ENCODE measurements around the gene ARHGEF10L.

The ARHGEF10L gene

DNA sequence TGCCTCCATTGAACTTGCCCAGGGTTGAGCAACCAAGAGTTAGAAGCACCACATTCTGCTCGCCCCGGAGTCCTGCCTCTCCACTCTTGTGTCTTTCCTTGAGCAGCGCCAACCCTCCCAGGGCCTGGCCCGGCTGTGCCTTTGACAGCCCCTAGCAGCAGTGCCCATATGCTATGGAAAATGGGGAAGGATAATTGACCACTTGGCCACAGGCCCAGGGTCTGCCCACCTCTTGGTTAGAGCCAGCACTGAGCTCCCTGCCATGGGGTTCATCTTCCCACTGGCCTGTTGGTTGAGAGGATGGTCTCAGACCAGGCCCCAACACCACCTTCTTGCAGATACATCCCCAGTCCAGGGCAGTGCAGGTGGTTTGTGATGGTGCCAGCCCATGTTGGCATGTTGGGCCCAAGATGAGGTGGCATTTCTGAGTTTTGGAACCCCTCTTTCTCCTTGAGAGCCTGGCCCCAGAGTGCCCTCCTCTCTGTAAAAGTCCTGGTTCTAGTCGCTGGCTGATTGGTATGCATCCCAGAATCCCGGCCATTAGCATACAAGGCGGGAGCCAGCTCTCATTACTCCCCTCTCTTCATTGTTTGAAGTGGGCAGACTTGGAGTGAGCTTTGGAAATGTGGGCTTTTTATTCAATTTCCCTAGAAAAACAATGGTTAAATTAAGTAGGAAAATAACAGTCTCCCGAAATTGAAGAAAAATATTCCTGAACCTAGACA, 7.6 kb downstream of the ARHGEF10L start:
- no peak for DNase-seq (ENCODE audit: low read depth in 2 of 2)

DNA sequence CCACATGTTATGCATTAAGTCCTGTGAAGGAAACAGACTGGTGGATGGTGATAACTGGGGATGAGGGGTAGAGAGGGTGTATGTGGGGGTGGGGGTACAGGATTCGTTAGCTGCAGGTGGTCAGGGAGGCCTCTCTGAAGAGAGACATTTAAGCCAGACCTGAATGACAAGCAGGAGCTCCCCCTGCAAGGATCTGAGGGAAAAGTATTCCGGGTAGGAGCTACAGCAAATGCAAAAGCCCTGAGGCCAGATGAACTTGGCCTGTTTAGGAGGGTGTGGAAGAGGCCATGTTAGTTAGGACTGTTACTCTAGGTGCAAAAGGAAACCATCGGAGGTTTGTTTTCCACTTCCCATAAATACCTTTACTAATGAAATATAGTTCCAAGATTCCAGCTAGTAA, 9.9 kb downstream of the ARHGEF10L start:
- DNase-seq (ENCODE audit: low read depth in 2 of 2) = no peak

DNA sequence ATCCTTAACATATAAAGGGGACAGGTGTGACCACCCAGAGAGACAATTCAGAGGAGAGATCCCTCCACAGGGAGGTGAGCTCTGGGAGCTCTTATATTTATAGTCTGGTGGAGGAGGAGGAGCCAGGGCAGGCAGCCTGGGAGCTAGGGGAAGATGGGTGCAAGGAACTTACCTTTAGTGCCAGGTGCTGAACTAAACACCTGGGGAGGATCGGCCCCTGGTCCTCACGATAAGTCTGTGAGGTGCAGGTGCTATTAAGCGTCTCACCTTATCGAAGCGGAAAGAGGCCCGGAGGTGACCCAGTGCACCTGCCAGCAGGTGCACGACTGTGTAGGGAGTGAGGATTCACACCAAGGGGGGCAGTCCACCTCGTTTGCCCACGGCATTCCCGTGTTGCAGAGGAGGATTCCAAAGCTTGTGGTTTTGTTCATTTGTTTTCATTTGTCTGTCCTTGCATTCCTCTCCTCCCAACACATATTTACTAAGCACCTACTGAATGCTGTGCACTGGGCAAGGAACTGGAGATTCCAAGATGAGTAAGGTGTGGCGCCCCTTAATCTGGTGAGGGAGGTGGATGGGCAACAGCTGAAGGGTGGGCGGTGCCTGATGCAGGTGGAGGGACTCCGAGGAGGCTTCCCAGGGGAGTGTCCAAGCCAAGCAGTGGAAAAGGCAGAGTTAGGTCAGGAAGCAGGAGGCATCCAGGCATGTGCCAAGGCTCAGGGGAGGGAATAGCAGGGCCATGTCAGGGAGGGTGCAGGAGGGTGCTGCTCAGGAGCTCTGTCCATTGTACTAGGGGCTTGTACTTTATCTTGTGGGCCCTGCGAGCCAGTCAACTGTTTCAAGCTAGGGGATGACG, 11.5 kb downstream of the ARHGEF10L start:
- no peak for DNase-seq (ENCODE audit: low read depth in 2 of 2)

DNA sequence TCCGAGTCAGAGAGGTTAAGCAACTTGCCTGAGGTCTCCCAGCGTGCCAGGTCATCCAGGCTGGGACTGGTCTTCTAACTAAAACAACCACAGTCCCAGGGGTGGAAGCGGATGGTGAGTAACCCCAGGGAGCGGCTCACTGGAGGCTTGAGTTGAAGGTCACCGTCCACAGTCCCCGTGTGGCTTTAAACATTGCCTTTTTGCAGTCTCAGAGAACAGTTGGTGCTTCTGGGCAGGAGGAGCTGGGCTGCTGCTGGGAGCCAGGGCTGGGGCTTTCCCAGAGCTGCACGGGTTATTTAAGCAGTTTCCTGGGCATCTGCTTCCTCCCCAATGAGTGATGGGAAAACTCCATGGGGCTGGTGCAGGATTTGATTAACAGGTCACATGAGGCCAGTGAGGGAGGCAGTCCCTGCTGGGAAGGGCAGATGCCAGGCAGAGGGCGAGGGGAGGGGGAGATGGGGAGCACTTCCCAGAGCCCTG, 12.3 kb downstream of the ARHGEF10L start:
- DNase-seq (ENCODE audit: low read depth in 2 of 2) = no peak

DNA sequence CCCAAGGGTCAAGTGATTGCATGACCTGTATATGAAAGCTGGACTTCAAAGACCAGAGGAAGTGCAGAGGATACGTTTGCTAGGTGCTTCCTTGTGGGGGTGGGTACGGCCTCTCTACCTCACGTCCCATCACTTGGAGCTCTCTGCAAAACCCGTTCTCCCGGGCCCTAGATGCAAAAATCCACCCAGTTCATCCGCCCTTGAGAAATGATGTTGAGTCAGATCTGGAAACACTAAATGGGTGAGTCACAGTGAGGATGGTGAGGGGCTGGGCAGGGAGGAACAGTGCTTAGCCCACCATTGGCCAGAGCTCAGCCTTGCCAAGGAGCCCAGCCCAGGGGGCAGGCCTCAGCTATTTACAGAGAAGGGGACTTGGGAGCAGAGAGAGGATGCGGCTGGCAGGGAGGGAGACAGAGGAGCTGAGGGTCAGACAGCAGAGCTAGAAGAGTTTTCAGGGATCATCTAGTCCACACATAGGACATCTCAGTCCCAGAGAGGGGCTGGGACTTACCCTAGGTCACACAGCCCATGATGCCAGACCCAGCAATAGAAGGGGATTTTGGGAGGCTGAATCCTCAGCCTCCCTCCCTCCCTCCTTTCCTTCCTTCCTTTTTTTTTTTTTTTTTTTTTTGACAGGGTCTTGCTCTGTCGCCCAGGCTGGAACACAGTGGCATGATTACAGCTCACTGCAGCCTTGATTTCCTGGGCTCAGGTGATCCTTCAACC, 14.6 kb downstream of the ARHGEF10L start:
- DNase-seq (ENCODE audit: low read depth in 2 of 2) = no peak

DNA sequence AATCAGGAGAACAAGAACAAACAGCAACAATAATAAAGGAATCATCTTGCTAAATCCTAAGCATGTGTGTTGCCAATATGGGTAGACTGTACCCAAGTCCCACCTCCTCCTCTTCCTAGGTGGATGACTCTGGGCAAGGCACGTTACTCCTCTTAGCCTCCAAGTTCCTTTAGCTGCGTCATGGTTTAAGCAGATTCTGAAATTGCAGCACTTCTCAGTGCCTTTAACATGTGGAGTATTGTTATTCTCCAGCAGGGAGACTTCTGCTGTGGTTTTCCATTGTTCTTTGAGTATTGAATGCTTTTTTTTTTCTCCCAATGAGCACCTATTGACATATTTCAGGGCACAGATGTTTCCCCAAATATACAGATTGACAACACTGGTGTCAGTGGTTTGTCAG, 15.5 kb downstream of the ARHGEF10L start:
- DNase-seq (ENCODE audit: low read depth in 2 of 2) = no peak

DNA sequence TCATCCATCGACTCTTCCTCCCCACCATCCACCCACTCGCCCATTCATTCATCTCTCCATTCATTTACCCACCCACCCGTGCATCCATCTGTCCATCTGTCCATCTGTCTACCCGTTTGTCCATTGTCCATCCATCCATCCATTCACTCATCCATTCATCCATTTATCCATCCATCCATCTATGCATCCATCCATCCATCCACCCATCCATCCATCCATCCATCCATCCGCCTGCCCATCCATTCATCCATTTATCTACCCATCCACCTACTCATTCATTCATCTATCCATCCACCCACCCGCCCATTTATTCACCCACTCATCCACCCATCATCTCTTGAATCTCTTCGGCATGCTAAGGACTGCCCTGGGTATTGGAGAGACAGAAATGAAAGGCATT, 18.5 kb downstream of the ARHGEF10L start:
- DNase-seq (ENCODE audit: low read depth in 2 of 2) = no peak

DNA sequence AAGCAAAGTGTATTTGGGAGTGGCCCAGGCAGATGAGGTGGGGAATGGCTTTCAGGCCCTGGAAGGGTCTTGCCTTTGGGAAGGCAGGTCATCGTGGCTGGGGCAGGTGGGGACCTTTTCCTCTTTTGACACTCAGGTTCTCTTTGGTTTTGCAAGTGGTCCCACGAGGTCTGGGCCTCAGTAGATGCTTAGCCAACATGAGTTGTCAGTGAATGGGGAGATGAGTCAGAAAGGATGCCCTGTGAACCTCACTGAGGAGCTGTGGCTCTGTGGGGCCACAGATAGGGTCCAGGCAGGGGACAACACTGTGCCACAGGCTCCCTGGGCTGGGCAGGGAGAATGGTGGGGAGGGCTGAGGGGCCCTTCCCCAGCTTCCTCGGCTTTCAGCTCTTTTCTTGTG, 19.0 kb downstream of the ARHGEF10L start:
- DNase-seq (ENCODE audit: low read depth in 2 of 2) = no peak

DNA sequence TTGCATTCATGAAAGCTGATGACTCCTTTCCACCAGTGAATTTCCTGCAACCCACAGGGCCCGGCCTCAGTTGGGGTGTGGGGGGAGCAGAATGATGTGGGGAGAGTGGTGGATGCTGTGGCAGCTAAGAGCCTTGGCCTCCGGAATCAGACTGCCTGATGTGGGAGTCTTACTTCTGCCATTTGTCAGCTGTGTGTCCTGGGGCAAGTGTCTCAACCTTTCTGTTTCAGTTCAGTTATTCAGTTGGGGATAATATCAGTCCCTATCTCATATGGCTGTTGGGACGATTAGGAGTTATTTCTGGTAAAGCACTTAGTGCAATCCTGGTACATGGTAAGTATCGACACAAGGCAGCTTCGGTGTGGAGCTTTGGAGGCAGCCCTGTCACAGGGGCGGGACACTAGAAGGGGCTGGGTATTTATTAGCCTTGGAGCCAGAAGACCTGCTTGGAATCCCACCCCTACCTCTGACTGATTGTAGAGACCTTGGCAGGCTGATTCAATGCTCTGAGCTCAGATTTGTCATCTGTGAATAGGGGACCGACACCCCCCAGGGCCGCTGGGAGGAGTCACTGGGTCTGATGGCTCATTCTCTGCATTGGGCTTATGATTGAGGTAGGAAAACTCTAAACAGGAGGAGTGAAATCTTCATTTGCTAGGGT, 19.6 kb downstream of the ARHGEF10L start:
- no peak for DNase-seq (ENCODE audit: low read depth in 2 of 2)

DNA sequence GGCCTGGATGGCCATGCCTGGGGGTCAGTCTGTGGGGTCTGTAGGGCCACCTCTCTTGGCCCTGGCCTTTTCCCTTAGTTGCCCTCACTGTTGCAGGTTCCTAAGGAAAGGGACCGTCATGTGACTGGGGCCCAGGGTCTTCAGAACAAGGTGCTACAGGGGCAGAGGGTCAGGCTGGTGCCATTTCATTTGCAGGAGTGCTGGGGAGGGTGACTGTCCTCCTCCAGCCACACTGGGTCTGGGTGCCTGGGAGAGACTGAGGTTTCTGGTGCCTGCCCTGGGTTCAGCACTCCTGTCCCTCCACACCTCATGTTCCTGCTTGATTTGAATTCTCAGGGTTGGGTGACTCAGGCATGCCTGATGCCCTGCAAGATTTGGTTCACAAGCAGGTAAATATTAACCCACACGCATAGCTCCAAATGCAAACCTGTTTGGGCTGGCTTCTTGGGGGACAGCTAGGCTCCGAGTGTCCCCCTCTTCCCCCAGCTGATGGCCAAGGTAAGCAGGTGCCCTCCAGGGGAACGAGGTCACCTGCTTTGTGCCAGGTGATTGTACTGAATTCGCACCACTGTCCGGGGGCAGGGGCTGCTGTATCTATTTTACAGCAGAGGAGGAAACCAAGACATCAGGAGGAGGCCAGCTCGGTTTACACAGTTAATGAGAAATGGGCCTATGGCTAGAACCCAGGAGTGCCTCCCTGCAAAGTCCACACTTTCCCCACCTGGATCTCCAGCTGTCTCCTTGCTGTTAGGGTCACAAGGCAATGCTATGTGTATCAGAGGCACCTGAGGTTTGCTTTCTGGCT, 20.3 kb downstream of the ARHGEF10L start:
- DNase-seq (ENCODE audit: low read depth in 2 of 2) = no peak

DNA sequence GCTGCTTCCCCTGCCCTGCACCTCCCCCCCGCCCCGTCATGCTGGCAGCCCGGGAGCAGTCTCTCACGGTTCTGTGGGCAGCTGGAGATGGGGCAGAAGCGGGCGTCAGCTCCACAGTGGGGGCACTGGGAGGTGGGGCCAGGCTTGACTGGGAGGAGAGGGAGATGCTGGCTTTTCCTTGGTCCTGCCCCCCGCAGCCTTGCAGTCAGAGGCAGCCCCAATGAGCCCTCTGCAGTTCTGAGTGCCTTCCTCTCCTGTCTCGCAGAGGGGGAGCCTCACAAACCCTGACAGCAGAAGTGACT, 21.7 kb downstream of the ARHGEF10L start:
- DNase-seq (ENCODE audit: low read depth in 2 of 2) = no peak

DNA sequence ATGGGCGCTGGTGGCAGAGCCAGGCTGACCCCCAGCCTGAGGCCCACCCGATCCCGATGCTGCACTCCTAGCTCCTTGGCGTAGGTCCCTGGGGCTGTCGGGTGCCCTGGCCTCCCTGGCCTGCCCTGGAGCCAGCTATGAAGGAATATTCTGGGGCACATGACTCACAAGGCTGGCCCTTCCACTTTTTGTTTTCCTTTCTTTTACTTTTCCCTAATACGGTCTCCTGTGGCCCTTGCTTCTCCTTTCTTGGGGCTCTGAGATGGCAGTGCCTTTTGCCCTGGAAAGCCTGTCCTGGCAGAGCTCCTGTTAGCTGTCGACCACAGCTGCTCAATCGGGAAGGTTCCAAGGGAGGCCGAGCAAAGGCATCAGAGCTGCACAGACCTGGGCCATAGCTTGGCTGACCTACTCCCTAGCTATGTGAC, 22.1 kb downstream of the ARHGEF10L start:
- no peak for DNase-seq (ENCODE audit: low read depth in 2 of 2)

DNA sequence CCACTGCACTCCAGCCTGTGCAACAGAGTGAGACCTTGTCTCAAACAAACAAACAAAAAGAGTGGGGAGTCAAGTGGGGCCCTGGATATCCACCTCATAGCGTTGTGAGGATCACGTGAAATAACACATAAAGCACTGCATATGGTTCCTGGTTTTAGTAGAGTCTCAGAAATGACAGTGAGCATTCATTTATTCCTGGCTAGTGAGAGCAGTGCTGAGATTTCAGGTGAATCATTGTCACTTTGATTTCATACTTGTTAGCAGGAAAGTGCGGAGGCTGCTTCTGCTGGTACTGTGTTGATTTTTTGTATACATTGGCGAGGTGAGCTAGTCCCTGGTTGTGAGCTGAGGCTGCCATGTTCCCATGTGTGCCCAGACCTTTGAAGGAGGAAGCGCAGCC, 22.9 kb downstream of the ARHGEF10L start:
- no peak for DNase-seq (ENCODE audit: low read depth in 2 of 2)

DNA sequence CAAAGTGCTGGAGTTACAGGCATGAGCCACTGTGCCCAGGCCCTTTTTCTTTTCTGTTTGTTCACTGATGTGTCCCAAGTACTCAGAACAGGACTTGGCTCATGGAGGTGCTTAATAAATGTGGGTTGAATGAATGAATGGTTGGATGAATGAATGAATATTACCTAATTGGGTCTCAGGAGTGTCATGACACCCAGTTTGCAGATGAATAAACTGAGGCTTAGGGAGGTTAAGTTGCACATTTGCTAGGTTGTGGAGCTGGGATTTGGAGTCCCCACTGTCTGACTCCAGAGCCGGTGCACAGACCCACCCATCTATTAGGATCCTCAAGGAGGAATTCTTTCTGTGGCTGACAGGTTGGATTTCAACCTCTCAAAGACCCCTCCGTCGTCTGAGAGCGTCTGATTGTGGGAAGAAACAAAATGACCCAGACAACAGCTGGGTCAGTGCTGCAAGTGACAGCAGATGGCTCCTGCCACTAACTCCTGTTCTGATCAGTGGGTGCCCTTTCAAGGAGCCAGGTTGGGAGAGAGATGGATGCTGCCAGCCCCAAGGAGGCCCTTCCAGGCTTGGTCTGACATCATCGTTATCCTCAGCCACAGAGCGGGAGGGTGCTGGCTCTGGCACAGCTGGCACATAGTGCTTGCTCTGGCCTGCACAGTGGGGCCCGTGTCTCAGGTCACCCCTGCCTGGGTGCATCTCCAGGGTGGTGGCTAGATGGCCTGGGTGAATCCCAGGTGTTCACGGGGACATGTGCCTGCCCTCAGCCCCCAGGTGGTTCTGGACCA, 24.2 kb downstream of the ARHGEF10L start:
- DNase-seq (ENCODE audit: low read depth in 2 of 2) = no peak

DNA sequence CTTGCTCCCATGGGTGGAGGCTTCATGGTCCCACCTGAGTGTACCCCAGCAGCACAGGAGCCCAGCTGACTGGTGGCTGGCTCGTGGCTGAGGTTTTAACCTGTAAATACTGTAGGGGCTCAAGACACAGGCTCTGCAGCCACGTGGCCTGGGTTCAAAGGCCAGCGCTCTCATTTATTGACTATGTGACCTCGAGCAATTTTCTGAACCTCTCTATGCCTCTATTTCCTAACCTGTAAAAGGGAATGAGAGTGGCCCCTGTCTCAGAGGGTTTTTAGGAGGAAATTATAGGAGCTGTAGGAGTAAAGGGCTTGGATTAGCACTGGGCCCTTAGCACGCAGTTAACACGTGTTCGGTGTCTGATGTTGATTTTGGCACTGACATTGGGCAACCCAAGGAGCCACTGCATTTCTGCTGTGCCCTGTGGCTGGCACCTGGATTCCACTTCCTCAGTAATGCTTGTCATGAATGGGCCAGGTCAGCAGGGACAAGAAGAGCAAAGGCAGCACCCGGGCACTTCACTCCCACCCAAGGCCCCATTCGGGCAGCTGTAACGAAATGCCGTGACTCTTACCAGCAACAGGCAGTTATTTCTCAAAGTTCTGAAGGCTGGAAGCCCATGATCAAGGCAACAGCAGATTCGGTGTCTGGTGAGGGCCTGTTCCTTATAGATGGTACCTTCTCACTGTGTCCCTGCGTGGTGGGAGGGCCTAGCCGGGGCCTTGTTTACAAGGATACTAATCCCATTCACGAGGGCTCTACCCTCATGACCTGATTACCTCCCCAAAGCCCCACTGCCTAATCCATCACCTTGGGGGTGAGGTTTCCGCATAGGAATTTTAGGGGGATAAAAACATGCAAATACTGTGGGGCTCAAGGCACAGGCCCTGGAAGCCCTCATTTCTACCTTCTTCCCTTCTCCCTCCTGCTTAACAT, 25.2 kb downstream of the ARHGEF10L start:
- no peak for DNase-seq (ENCODE audit: low read depth in 2 of 2)

DNA sequence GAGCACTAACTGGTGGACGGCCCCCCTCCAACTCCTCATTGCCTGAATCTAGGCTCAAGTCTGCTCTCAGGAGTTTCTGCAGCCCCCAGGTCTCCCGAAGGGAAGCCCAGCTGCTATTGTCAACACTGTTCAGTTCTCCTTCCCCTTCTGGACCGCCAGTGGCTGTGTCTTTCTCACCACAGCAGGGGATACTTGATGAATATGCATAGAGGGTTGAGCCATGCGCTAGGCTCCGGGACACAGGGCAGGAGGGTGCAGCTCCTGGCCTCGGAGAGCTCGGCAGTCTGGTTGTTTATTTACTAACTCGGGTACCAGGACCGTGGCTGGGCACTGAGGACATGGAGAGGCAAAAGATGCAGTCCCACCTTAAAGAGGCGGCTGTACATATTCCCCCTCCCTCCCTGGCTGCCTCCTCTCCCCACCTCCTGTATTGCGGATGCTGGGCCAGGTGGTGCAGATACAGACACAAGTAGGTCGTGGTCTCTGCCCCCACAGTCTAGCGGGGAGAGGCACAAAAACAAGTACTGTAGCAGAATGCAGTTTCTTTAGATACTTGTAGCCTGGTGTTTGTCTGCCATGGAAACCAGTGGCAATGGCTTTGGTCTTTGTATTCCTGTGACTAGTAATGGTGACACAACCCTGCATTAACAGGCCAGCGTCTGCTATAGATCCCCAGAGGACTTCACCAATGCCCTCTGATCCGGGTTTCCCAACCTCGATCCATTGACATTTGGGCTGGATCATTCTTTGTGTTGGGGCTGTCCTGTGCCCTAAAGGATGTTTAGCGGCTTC, 26.2 kb downstream of the ARHGEF10L start:
- DNase-seq (ENCODE audit: low read depth in 2 of 2) = no peak

DNA sequence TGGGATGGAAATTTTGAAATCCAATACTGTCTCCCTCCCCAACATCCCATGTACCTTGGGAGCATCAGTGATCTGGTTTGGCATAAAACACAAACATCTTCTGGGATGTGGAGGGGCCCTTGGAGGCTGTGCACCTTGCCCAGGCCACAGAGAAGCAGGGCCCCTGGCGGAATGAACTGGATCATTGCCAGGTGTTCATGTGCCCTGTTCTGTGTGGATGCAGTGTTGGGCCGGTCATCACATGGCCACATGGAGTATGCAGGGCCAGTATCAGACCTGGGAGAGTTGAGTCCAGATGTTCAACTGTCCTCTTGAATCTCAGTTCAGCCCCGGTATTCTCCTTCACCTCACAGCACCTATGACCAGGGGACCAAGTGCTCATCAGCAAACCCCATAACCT, 26.9 kb downstream of the ARHGEF10L start:
- no peak for DNase-seq (ENCODE audit: low read depth in 2 of 2)

DNA sequence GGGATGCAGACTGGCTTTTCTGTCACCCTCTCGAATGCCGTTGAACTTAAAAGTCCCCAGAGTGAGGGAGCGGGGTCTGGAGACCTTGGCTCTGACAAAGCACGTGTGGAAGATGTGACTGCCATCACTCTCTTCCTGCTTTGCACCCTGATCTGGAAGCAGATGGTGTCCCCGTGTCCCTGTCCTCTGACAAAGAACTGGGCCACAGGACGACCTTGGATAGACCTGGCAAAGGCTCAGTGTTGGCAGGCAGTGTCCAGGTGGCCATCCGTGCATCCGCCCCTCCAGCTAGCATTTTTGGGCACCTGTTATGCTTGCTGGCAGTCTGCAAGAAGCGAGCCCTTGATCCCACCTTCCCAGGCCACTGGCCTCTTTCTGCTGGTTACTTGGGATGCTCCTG, 27.4 kb downstream of the ARHGEF10L start:
- no peak for DNase-seq (ENCODE audit: low read depth in 2 of 2)

DNA sequence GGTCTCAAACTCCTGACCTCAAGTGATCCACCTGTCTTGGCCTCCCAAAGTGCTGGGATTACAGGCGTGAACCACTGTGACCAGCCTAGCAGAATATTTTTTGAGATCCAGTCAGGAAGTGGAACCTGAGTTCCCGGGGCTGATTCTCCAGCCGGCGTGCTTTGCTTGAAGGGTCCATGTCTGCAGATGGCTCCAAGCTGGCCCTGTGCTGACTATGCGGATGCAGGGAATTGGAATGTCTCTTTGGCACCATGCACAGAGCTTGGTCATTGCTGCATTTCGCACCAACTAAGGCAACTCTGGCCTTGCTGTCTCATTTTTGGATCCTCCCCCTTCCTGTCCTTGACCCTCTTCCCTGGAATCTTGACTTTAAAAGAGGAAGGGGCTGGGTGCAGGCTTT, 28.1 kb downstream of the ARHGEF10L start:
- DNase-seq (ENCODE audit: low read depth in 2 of 2) = no peak
